Measurements from ENCODE around the gene CIB2.
"Not testable (repeated sequence)": the region's sequence is repeated elsewhere in the genome, so short reads cannot be mapped to it uniquely, and the experiment has no call there.

CIB2 gene

GRCh38 chr15:78131295-78132061 lies at the start of gene CIB2:
Gene CIB2, minus strand, starts transcription at chr15:78131445. Its CDS starts 230 bp downstream, at chr15:78131215.
- DNase-seq = peak; percentile 15

GRCh38 chr15:78179906-78180305 lies 48.7 kb upstream of the CIB2 start:
- no peak for DNase-seq

DNA sequence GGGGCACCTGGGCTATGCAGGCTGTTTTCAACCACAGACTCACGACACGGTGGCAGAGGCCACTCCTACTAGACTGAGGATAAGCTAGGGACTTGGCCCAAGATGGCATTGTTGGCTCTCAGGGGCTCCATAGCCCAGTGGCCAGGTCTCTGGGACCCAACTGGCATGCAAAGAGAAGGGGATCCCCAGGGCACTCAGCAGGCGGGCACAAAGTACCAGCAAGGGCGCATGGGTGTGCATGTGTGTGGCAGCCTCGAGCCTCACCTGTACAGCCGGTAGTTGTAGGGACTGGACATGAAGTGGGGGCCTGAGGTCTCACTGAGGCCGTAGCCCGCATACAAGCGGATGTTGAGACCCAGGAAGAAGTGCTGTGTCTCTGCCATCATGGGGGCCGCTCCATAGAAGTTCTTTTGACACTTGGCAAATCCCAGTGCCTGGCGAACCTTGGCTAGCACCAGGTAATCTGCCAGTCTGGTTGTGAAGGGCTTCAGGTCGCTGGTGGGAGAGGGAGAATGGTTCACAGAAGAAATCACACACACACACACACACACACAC lies 48.1 kb upstream of the CIB2 start:
- no peak for DNase-seq

DNA sequence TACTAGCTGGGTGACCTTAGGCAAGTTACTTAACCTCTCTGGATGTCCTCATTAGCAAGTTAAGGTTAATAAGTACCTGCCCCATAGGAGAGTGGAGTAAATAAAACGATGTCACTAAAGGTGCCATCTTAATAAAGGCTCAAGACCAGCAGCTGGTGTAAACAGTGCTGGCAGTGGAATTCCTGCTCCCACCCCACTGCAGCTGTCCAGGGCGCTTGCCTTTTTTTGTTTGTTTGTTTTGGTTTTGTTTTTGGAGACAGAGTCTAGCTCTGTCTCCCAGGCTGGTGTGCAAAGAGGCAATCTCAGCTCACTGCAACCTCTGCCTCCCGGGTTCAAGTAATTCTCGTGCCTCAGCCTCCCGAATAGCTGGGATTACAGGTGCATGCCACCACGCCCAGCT lies 46.8 kb upstream of the CIB2 start:
- DNase-seq = no peak

DNA sequence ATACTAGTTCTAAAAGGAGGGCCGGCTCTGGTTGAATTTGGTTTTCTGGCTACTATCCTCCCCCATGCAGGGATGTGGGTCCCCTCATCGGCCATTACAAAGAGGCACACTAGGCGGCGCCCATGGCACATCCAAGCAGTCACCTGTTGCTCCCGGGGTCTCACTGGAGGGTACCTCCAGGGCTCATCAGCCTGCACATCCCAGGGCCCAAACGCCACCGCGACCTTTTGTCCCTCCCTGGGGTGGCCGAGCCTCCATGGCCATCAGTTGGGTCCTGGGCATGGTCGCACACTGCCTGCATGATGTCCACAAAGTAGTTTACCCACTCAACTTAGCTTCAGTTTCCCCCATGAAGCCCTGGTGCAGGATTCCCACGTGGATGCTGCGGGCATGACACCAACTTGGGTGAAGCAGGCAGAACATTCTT lies 46.2 kb upstream of the CIB2 start:
- DNase-seq = no peak

- no peak for DNase-seq
These were observed 44.1 kb upstream of the CIB2 start for GRCh38 chr15:78175330-78175729.

- DNase-seq = peak; percentile 47
These were observed 43.2 kb upstream of the CIB2 start for GRCh38 chr15:78174401-78174800.

DNA sequence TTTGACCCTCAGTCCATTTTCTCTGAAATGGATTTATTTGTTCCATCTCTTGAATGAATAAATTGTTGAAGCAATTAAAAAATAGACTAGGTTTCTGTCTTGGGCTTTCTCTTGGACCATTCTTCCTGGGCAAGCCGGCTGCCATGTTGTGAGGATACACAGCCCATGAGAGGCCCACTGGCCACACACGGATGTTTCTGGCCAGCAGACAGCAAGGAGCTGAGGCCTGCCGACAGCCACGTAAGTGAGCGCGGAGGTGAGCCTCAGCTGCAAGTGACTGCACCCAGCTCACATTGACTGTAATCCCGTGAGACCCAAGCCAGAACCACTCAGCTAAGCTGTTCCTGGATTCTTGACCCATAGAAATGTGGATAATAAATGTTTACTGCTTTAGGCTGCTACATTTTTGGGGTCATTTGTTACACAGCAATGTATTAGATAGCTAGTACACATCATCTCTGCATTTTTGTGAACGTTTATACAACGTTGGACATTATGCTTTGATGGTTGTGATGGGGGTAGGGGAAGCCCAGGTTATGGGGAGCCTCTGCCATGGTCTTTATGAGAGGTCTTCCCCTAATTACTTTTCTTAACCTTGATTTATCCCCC lies 40.7 kb upstream of the CIB2 start:
- DNase-seq = no peak

DNA sequence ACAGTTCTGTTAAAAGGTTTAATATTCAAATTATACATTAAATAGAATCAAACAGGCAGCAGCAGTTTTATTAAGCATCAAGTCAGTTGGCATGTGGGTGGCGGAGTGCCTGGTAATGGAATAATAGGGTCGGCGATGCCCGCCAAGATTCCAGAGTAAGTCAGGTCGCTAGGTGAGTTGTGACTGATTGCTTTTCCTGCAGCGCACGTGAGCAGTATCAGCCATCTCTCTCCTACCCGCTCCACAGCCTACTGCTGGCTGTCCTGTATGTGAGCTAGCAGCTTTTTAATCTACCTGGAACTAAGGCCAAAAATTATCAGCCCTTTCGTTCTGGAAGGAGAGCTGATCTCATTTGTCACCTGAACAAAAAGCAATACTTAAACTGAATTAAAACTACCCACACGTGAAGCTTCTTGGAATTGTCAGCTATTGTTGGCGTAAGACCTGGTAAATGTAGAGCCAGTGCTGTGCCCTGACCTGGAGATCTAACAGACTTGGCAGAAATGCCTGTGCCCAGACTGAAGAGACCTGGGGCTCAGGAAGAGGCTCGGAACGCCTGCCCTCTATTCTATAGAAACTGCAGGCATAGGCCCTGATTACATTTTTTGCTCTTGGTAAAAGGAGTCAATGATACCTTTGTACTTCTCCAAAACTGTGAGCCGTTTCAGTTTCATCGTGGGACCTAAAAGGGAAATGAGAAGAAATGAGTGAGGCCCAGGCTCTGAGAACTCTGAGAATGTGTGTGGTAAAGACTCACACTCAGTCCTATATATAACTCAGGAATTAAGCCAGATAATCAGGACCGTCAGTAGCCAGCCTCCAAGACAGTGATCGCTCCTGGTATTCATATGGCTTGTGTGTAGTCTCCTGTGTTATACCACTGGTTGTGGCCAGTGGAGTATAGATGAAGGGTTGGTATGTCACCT lies 39.9 kb upstream of the CIB2 start:
- no peak for DNase-seq

- DNase-seq = no peak
These were observed 37.4 kb upstream of the CIB2 start for GRCh38 chr15:78168608-78169007.

DNA sequence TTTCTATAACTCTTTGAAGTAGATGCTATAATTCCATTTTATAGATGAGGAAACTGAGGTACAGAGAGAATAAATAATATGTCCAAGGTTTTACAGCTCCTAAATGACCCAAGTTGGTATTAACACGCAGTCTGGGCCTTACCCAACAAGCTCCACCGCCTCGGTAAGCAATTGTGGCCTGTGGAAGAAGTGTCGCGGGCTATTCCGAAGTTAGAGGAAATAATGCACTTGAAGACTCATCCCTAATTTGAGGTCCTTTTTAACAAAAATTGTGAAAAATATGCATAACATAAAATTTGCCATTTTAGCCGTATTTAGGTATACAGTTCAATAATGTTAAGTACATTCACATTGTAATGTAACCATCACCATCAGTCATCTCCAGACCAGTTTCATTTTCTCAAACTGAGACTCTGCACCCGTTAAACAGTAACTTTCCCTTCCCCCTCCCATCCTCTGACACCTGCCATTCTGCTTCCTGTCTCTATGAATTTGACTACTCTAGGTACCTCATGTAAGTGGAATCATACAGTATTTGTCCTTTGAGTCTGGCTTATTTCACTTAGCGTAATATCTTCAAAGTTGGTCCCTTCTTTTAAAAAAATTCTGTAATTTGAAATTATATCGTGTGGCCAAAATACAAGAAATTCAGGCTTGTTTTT lies 36.1 kb upstream of the CIB2 start:
- no peak for DNase-seq

GRCh38 chr15:78164010-78164409 lies 32.8 kb upstream of the CIB2 start:
- no peak for DNase-seq

GRCh38 chr15:78162038-78162437 lies 30.8 kb upstream of the CIB2 start:
- DNase-seq = no peak

DNA sequence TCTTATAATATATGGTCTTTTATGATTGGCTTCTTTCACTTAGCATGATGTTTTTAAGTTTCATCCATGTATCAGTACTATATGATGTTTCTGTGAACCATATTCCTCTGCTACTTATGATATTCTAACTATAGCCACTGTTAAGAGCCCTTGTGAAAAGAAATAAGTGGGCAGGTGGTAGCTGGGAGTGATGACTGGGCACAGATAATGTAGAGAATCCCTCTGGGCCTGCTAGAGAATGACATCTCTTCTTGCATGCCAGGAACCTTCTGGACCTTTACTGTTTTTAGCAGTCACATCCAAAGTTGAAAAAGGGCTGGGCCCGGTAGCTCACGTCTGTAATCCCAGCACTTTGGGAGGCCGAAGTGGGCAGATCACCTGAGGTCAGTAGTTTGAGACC lies 28.1 kb upstream of the CIB2 start:
- DNase-seq = no peak

- no peak for DNase-seq
These were observed 26.0 kb upstream of the CIB2 start for GRCh38 chr15:78157203-78157602.

- no peak for DNase-seq
These were observed 25.4 kb upstream of the CIB2 start for GRCh38 chr15:78156653-78157052.

- DNase-seq = no peak
These were observed 24.2 kb upstream of the CIB2 start for GRCh38 chr15:78155355-78155939.

GRCh38 chr15:78154955-78155354 lies 23.7 kb upstream of the CIB2 start:
- DNase-seq = no peak

DNA sequence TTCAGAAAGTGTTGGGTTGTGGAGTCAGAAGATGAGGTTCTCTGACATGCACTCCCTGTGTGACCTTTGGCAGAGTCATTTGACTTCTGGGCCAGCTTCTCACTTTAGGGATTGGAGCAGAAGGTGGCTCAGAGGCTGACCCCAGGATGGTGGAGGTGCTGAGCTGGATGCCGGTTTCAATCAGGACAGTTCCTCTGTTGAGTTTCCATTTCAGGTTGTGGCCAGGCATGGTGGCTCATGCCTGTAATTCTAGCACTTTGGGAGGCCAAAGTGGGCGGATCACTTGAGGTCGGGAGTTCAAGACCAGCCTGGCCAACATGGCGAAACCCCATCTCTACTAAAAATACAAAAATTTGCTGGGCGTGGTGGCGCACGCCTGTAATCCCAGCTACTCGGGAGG lies 19.8 kb upstream of the CIB2 start:
- not testable (repeated sequence) for DNase-seq

GRCh38 chr15:78149805-78150751 lies 18.8 kb upstream of the CIB2 start:
- no peak for DNase-seq

All from KG1 (cell line).